Panc1 (cell line): ENCODE measurements around the gene TP53BP2. TPM values are rescaled to one million over a fixed set of nuclear protein-coding genes. Genes with fewer than 3 reads are reported as not detected.

Source experiments
- ATAC-seq: fragments of 200-7000 bp; cut with Tn5 transposase; 2 replicates; pipeline ENCODE4 v1.9.1; 2020; ENCODE audit warnings: mild to moderate bottlenecking, moderate library complexity
- BruUV-seq: library from RNA; stranded (reverse); fragments of 400-500 nt; replicated peaks from 2 replicates; lab custom pipeline; 2021; lab: Mats Ljungman, UMichigan
- CTCF ChIA-PET: fragments of 300-600 bp; sonication (Branson Sonifier 250); formaldehyde crosslinking; loops from one replicate; lab custom pipeline; 2022; ENCODE audit warnings: antibody characterized with exemption; lab: Charles Lee
- POLR2A ChIA-PET: fragments of 300-600 bp; sonication (Branson Sonifier 250); formaldehyde crosslinking; loops from one replicate; lab custom pipeline; 2022; ENCODE audit warnings: antibody characterized with exemption; lab: Charles Lee
- DNase-seq: peaks from one replicate; pipeline ENCODE4 v3.0.0-alpha.2; 2010; ENCODE audit warnings: low read depth, low spot score
- H3K27ac ChIP-seq: 2 replicates; pipeline ENCODE4 v1.5.1; 2011; ENCODE audit warnings: mild to moderate bottlenecking, low read length, inconsistent platforms
- H3K27me3 ChIP-seq: fragments of 200-500 bp; sonication (Bioruptor generic); 2 replicates; pipeline ENCODE4 v1.6.0; 2014; ENCODE audit warnings: low read length, inconsistent platforms; ENCODE audit not compliant: control insufficient read depth, insufficient read depth
- H3K36me3 ChIP-seq: fragments of 200-500 bp; sonication (Bioruptor generic); 2 replicates; pipeline ENCODE4 v1.5.1; 2014; ENCODE audit warnings: inconsistent platforms, mild to moderate bottlenecking, low read length, moderate library complexity; ENCODE audit not compliant: control insufficient read depth, insufficient read depth
- H3K4me1 ChIP-seq: 2 replicates; pipeline ENCODE4 v1.5.1; 2011; ENCODE audit warnings: inconsistent platforms, mild to moderate bottlenecking, low read length, moderate library complexity; ENCODE audit not compliant: control insufficient read depth, insufficient read depth
- H3K4me3 ChIP-seq, 2 experiments: 2 replicates each; pipeline ENCODE4 v1.5.1; 2011 to 2012; ENCODE audit warnings: low read depth in 2 of 2, low read length in 2 of 2, mild to moderate bottlenecking in 2 of 2, inconsistent platforms in 1 of 2, moderate library complexity in 1 of 2
- H3K9me3 ChIP-seq: fragments of 200-500 bp; sonication (Bioruptor generic); 2 replicates; pipeline ENCODE4 v1.5.1; 2014; ENCODE audit warnings: low read depth, mild to moderate bottlenecking, inconsistent platforms, low read length, moderate library complexity; ENCODE audit not compliant: control insufficient read depth, insufficient read depth
- CTCF ChIP-seq: fragments of 450-650 bp; IDR thresholded peaks from 2 replicates; pipeline ENCODE4 v1.5.1; 2017; ENCODE audit warnings: mild to moderate bottlenecking
- POLR2AphosphoS5 ChIP-seq: IDR thresholded peaks from 2 replicates; pipeline ENCODE4 v1.6.1; 2012; ENCODE audit warnings: mild to moderate bottlenecking, low read depth, low read length, moderate library complexity
- REST ChIP-seq, 2 experiments: IDR thresholded peaks; 2 replicates each; pipeline ENCODE4 v1.6.1; 2011 to 2012; ENCODE audit warnings: low read depth in 2 of 2, control low read depth in 1 of 2, low read length in 1 of 2, mild to moderate bottlenecking in 1 of 2, moderate library complexity in 1 of 2; ENCODE audit not compliant: insufficient read depth in 1 of 2
- SIN3A ChIP-seq: IDR thresholded peaks from 2 replicates; pipeline ENCODE4 v1.6.1; 2012; ENCODE audit warnings: low read depth, mild to moderate bottlenecking, low read length, moderate library complexity, borderline replicate concordance; ENCODE audit not compliant: insufficient read depth
- TCF7L2 ChIP-seq: IDR thresholded peaks from 2 replicates; pipeline ENCODE4 v1.6.1; 2011; ENCODE audit warnings: mild to moderate bottlenecking, low read depth, low read length, inconsistent platforms
- in situ Hi-C: cut with HindIII; loops from 2 replicates; pipeline ENCODE4 v1.10.0; 2016; ENCODE audit warnings: low sequenced_read_pairs, low pct_unique_long_range_greater_than_20kb
- intact Hi-C: fragments of 100-400 bp; cut with micrococcal nuclease; formaldehyde crosslinking; loops from one replicate; pipeline ENCODE4 v1.10.0; 2022; ENCODE audit not compliant: unreplicated experiment
- total RNA-seq: library from RNA; stranded (reverse); gene quantifications from one replicate; pipeline ENCODE4 v1.2.1, GENCODE V29; 2021; ENCODE audit not compliant: unreplicated experiment

Gene TP53BP2
- total RNA-seq, 1 experiment from 2014 or later, result 51.4 TPM

GRCh38 chr1:223794136-223794880 lies 51.4 kb downstream of the TP53BP2 start:
- Histone ChIP-seq H3K27me3 (no peaks in the 10 kb centered on the region), H3K9me3 (no peaks in the 10 kb centered on the region), H3K36me3 (peaks cover 16% of the 10 kb centered on the region), H3K4me3 (no peak overlapping the region), H3K4me1 (no peaks in the 10 kb centered on the region), H3K27ac (no peak overlapping the region)
- no peak for ATAC-seq
- in situ Hi-C loops, result no loop called here
- intact Hi-C loops, result no loop called here
- TF ChIP-seq TCF7L2, result no peak
- ChIA-PET CTCF (no interaction called here), POLR2A (no interaction called here)
- BruUV-seq, result no TSS peak
- no peak for DNase-seq

- intact Hi-C loops (no loop called here), in situ Hi-C loops (no loop called here)
- TF ChIP-seq POLR2AphosphoS5 (no peak), REST (IDR thresholded peaks at IDR 0.05; ENCODE audit: insufficient read depth in 1 of 2, low read depth in 2 of 2, low read length in 1 of 2) (no peak), CTCF (no peak), TCF7L2 (no peak), SIN3A (no peak)
- Histone ChIP-seq H3K36me3 (peaks cover 16% of the 10 kb centered on the region), H3K27me3 (no peaks in the 10 kb centered on the region), H3K9me3 (no peaks in the 10 kb centered on the region), H3K4me3 (no peak overlapping the region), H3K27ac (no peak overlapping the region), H3K4me1 (no peaks in the 10 kb centered on the region)
- no TSS peak for BruUV-seq
- POLR2A ChIA-PET, result no interaction called here
- ATAC-seq (no peak), DNase-seq (no peak)
- CTCF ChIA-PET, result no interaction called here
These were observed 52.0 kb downstream of the TP53BP2 start for GRCh38 chr1:223793716-223794115.

GRCh38 chr1:223792046-223792445 lies 53.7 kb downstream of the TP53BP2 start:
- POLR2A ChIA-PET, result interaction anchor here (0.6 kb wide), 1 partner anchor 8 kb away, joined by 3 read pairs; no protein-coding TSS in a partner anchor

More at GRCh38 chr1:223792046-223792445, 53.7 kb downstream of the TP53BP2 start:
- Histone ChIP-seq H3K36me3 (peaks cover 16% of the 10 kb centered on the region), H3K9me3 (no peaks in the 10 kb centered on the region), H3K27me3 (no peaks in the 10 kb centered on the region), H3K27ac (no peak overlapping the region), H3K4me1 (no peaks in the 10 kb centered on the region), H3K4me3 (no peak overlapping the region)
- no TSS peak for BruUV-seq
- intact Hi-C loops, result no loop called here
- ATAC-seq (no peak), DNase-seq (no peak)
- CTCF ChIA-PET, result no interaction called here
- no peak for TF ChIP-seq REST (IDR thresholded peaks at IDR 0.05; ENCODE audit: insufficient read depth in 1 of 2, low read depth in 2 of 2, low read length in 1 of 2)
- no peak for TF ChIP-seq CTCF
- no peak for TF ChIP-seq TCF7L2
- no peak for TF ChIP-seq SIN3A
- no peak for TF ChIP-seq POLR2AphosphoS5
- in situ Hi-C loops, result no loop called here
